Activated naive CD8-positive, alpha-beta T cell (primary cell): Measurements from ENCODE around the gene MAP3K13.

Experiments used
- H3K27ac Mint-ChIP-seq: one replicate; pipeline ENCODE4 v1.8.0; 2021; ENCODE audit warnings: mixed read lengths
- H3K27me3 Mint-ChIP-seq: one replicate; pipeline ENCODE4 v1.8.0; 2021; ENCODE audit warnings: mixed read lengths
- H3K36me3 Mint-ChIP-seq: one replicate; pipeline ENCODE4 v1.8.0; 2021; ENCODE audit warnings: mixed read lengths
- H3K4me1 Mint-ChIP-seq: one replicate; pipeline ENCODE4 v1.8.0; 2021; ENCODE audit warnings: low read depth, mixed read lengths
- H3K4me3 Mint-ChIP-seq: one replicate; pipeline ENCODE4 v1.8.0; 2021; ENCODE audit warnings: mild to moderate bottlenecking, mixed read lengths
- H3K9me3 Mint-ChIP-seq: one replicate; pipeline ENCODE4 v1.8.0; 2021; ENCODE audit warnings: low read depth, mixed read lengths

MAP3K13 gene

GRCh38 chr3:185521349-185522138 is 158.6 kb downstream of the MAP3K13 start:
- no peaks in the 10 kb centered on the region for H3K36me3 Mint-ChIP-seq
- H3K4me1 Mint-ChIP-seq: no peaks in the 10 kb centered on the region
- no peaks in the 10 kb centered on the region for H3K9me3 Mint-ChIP-seq
- no peak overlapping the region for H3K4me3 Mint-ChIP-seq
- H3K27me3 Mint-ChIP-seq: peaks cover 20% of the 10 kb centered on the region
- H3K27ac Mint-ChIP-seq: no peak overlapping the region

GRCh38 chr3:185526349-185526951 is 163.5 kb downstream of the MAP3K13 start:
- Mint-ChIP-seq H3K4me1 (no peaks in the 10 kb centered on the region), H3K4me3 (no peak overlapping the region), H3K9me3 (no peaks in the 10 kb centered on the region), H3K27ac (no peak overlapping the region), H3K36me3 (no peaks in the 10 kb centered on the region), H3K27me3 (peaks cover 11% of the 10 kb centered on the region)

- no peaks in the 10 kb centered on the region for H3K9me3 Mint-ChIP-seq
- H3K27me3 Mint-ChIP-seq: peaks cover 8% of the 10 kb centered on the region
These were observed 164.4 kb downstream of the MAP3K13 start for GRCh38 chr3:185527364-185527763.

GRCh38 chr3:185528532-185528931 is 165.6 kb downstream of the MAP3K13 start:
- H3K4me3 Mint-ChIP-seq: no peak overlapping the region
- H3K4me1 Mint-ChIP-seq: no peaks in the 10 kb centered on the region
- H3K27me3 Mint-ChIP-seq: peaks cover 8% of the 10 kb centered on the region
- no peaks in the 10 kb centered on the region for H3K36me3 Mint-ChIP-seq
- no peaks in the 10 kb centered on the region for H3K9me3 Mint-ChIP-seq
- no peak overlapping the region for H3K27ac Mint-ChIP-seq

More at GRCh38 chr3:185527364-185527763, 164.4 kb downstream of the MAP3K13 start:
- Mint-ChIP-seq H3K4me1 (no peaks in the 10 kb centered on the region), H3K36me3 (no peaks in the 10 kb centered on the region), H3K4me3 (no peak overlapping the region), H3K27ac (no peak overlapping the region)

GRCh38 chr3:185530856-185531255 is 167.9 kb downstream of the MAP3K13 start:
- H3K4me3 Mint-ChIP-seq: no peak overlapping the region
- H3K27ac Mint-ChIP-seq: no peak overlapping the region
- H3K9me3 Mint-ChIP-seq: no peaks in the 10 kb centered on the region
- H3K27me3 Mint-ChIP-seq: peaks cover 1% of the 10 kb centered on the region
- H3K4me1 Mint-ChIP-seq: no peaks in the 10 kb centered on the region
- no peaks in the 10 kb centered on the region for H3K36me3 Mint-ChIP-seq

- peaks cover 2% of the 10 kb centered on the region for H3K36me3 Mint-ChIP-seq
- no peak overlapping the region for H3K4me3 Mint-ChIP-seq
- no peaks in the 10 kb centered on the region for H3K27me3 Mint-ChIP-seq
- no peaks in the 10 kb centered on the region for H3K9me3 Mint-ChIP-seq
- H3K4me1 Mint-ChIP-seq: peaks cover 7% of the 10 kb centered on the region
- H3K27ac Mint-ChIP-seq: no peak overlapping the region
These were observed 170.0 kb downstream of the MAP3K13 start for GRCh38 chr3:185532901-185533300.

- no peak overlapping the region for H3K27ac Mint-ChIP-seq
- H3K4me1 Mint-ChIP-seq: peaks cover 7% of the 10 kb centered on the region
- H3K36me3 Mint-ChIP-seq: peaks cover 2% of the 10 kb centered on the region
- H3K4me3 Mint-ChIP-seq: no peak overlapping the region
- no peaks in the 10 kb centered on the region for H3K27me3 Mint-ChIP-seq
- no peaks in the 10 kb centered on the region for H3K9me3 Mint-ChIP-seq
These were observed 171.6 kb downstream of the MAP3K13 start for GRCh38 chr3:185534511-185534910.

GRCh38 chr3:185537369-185537970 is 174.5 kb downstream of the MAP3K13 start:
- peaks cover 7% of the 10 kb centered on the region for H3K4me1 Mint-ChIP-seq
- H3K36me3 Mint-ChIP-seq: peaks cover 2% of the 10 kb centered on the region
- no peak overlapping the region for H3K4me3 Mint-ChIP-seq
- H3K27me3 Mint-ChIP-seq: no peaks in the 10 kb centered on the region
- peak overlapping the region; percentile 90 for H3K27ac Mint-ChIP-seq
- no peaks in the 10 kb centered on the region for H3K9me3 Mint-ChIP-seq
